ENCODE data around the gene MRGPRF.

GRCh38 chr11:69055212-69055586 lies 42.2 kb upstream of the MRGPRF start:
- TF ChIP-seq POLR2A (IDR thresholded peaks at IDR 0.05; ENCODE audit: low read depth, low read length) (no peak), POLR2AphosphoS5 (IDR thresholded peaks at IDR 0.05; ENCODE audit: low read depth, low read length) (no peak)
